ENCODE measurements around the gene PPP1R13L. TPM values are rescaled to one million over a fixed set of nuclear protein-coding genes. Genes with fewer than 3 reads are reported as not detected.

Gene PPP1R13L
- total and polyA plus RNA-seq, 4 donors: 0.51 to 7.7 (median 4.9) TPM

DNA sequence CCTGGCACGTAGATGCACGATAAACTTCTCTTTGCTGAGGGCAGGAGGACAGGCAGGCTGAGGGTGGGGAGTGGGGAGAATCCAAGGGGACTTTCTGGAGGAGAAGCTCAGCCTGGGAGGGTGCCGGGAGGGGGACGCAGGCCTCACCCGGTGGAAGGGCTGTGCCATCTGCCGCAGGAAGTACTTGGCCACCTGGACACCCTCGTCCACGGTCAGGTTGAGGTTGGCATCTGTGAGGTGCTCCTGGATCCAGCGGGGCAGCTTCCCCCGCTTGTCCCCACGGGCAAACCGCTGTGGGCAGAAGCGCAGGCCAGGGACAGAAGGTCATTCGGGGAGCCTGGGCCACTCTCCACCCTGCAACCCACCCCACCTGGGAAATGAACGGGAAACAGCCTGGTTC is 52.8 kb downstream of the PPP1R13L start (continued):
- TF ChIP-seq, protein P1, sequence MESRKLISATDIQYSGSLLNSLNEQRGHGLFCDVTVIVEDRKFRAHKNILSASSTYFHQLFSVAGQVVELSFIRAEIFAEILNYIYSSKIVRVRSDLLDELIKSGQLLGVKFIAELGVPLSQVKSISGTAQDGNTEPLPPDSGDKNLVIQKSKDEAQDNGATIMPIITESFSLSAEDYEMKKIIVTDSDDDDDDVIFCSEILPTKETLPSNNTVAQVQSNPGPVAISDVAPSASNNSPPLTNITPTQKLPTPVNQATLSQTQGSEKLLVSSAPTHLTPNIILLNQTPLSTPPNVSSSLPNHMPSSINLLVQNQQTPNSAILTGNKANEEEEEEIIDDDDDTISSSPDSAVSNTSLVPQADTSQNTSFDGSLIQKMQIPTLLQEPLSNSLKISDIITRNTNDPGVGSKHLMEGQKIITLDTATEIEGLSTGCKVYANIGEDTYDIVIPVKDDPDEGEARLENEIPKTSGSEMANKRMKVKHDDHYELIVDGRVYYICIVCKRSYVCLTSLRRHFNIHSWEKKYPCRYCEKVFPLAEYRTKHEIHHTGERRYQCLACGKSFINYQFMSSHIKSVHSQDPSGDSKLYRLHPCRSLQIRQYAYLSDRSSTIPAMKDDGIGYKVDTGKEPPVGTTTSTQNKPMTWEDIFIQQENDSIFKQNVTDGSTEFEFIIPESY (IDR thresholded peaks at IDR 0.05): no peak

DNA sequence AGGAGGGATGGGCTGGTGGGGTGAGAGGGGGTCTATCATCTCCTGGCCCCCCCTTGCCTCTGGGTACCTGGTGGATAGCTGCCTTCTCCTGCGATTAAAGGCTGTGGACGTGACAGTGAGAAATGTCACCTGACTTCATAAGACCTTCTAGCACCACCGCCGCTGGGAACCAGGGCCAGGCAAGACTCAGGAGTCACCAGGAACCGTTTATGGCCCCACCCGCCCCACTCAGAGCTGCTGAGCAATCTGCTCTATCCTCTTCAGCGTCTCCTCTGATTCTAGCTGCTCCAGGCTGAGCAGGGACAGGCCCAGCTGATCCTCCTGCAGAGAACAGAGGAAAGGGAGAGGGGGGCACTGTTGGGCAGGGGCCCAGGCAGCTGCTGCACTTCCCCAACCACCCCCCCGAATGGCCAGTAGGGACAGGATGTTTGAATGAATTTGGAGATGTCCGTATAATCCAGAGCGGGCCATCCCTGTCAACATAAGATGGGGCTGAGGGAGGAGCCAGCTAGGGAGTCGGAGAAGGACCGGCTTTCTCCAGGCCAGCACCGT is 53.4 kb downstream of the PPP1R13L start:
- Histone ChIP-seq H3K27me3 (ENCODE audit: control insufficient read depth in 4 of 4, insufficient read depth in 4 of 4, low read length in 3 of 4) (no peaks in the 10 kb centered on the region), H3K4me3 (ENCODE audit: low read depth in 1 of 3, low read length in 3 of 3) (no peak overlapping the region), H3K4me1 (ENCODE audit: control insufficient read depth in 4 of 4, insufficient read depth in 4 of 4, low read length in 3 of 4) (no peaks in the 10 kb centered on the region), H3K36me3 (ENCODE audit: control insufficient read depth in 4 of 4, insufficient read depth in 3 of 4, low read depth in 1 of 4, low read length in 3 of 4) (peaks cover 0 to 35% (median 5%) of the 10 kb centered on the region in 4 donors), H3K27ac (ENCODE audit: low read depth in 1 of 2, low read length in 2 of 2) (no peak overlapping the region), H3K9ac (ENCODE audit: low read depth in 1 of 2, low read length in 2 of 2) (no peak overlapping the region), H3K9me3 (ENCODE audit: control insufficient read depth in 4 of 4, low read length in 3 of 4) (no peaks in the 10 kb centered on the region)
- no peak for DNase-seq (ENCODE audit: low spot score)
- TF ChIP-seq, protein P2, sequence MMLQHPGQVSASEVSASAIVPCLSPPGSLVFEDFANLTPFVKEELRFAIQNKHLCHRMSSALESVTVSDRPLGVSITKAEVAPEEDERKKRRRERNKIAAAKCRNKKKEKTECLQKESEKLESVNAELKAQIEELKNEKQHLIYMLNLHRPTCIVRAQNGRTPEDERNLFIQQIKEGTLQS (IDR thresholded peaks at IDR 0.05): no peak
- TF ChIP-seq YY1 (IDR thresholded peaks at IDR 0.05): no peak
- WGBS: 87% methylated on average over 13 of the region's 13 CpGs

DNA sequence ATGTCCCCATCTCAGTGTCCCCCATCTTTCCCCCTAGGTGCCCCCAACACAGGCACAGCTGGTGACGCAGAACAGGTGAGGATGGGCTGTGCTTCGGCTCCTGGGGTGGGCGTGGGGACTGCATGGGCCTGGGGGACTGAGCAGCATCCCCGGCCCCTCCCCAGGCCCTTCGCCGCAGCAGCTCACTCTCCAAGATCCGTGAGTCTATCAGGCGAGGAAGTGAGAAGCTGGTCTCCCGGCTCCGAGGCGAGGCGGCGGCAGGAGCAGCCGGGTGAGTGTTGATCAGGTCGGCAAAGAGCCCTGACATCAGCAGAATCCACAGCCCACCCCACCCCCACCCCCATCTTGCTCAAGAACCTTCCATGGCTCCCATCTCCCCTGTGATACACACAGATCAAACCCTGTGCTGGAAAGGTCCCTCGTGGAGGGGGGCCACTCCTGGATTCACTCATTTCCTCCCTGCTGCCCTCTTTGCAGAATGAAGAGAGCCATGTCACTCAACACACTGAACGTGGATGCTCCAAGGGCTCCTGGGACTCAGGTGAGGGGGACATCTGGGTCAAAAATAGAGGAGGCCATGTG is 54.3 kb downstream of the PPP1R13L start:
- no peaks in the 10 kb centered on the region for H3K27me3 ChIP-seq (ENCODE audit: control insufficient read depth in 4 of 4, insufficient read depth in 4 of 4, low read length in 3 of 4)
- no peaks in the 10 kb centered on the region for H3K4me1 ChIP-seq (ENCODE audit: control insufficient read depth in 4 of 4, insufficient read depth in 4 of 4, low read length in 3 of 4)
- no peak overlapping the region for H3K27ac ChIP-seq (ENCODE audit: low read depth in 1 of 2, low read length in 2 of 2)
- DNase-seq (ENCODE audit: low spot score): no peak
- TF ChIP-seq, protein P1 (IDR thresholded peaks at IDR 0.05): no peak
- TF ChIP-seq GABPA (IDR thresholded peaks at IDR 0.05 in 1 of 2, conservative IDR thresholded peaks at IDR 0.05 in 1 of 2): no peak
- TF ChIP-seq HNF4G (IDR thresholded peaks at IDR 0.05): no peak
- TF ChIP-seq, protein P3, sequence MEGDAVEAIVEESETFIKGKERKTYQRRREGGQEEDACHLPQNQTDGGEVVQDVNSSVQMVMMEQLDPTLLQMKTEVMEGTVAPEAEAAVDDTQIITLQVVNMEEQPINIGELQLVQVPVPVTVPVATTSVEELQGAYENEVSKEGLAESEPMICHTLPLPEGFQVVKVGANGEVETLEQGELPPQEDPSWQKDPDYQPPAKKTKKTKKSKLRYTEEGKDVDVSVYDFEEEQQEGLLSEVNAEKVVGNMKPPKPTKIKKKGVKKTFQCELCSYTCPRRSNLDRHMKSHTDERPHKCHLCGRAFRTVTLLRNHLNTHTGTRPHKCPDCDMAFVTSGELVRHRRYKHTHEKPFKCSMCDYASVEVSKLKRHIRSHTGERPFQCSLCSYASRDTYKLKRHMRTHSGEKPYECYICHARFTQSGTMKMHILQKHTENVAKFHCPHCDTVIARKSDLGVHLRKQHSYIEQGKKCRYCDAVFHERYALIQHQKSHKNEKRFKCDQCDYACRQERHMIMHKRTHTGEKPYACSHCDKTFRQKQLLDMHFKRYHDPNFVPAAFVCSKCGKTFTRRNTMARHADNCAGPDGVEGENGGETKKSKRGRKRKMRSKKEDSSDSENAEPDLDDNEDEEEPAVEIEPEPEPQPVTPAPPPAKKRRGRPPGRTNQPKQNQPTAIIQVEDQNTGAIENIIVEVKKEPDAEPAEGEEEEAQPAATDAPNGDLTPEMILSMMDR (IDR thresholded peaks at IDR 0.05; ENCODE audit: low read depth, low read length, missing input control): no peak
- TF ChIP-seq, protein P4, sequence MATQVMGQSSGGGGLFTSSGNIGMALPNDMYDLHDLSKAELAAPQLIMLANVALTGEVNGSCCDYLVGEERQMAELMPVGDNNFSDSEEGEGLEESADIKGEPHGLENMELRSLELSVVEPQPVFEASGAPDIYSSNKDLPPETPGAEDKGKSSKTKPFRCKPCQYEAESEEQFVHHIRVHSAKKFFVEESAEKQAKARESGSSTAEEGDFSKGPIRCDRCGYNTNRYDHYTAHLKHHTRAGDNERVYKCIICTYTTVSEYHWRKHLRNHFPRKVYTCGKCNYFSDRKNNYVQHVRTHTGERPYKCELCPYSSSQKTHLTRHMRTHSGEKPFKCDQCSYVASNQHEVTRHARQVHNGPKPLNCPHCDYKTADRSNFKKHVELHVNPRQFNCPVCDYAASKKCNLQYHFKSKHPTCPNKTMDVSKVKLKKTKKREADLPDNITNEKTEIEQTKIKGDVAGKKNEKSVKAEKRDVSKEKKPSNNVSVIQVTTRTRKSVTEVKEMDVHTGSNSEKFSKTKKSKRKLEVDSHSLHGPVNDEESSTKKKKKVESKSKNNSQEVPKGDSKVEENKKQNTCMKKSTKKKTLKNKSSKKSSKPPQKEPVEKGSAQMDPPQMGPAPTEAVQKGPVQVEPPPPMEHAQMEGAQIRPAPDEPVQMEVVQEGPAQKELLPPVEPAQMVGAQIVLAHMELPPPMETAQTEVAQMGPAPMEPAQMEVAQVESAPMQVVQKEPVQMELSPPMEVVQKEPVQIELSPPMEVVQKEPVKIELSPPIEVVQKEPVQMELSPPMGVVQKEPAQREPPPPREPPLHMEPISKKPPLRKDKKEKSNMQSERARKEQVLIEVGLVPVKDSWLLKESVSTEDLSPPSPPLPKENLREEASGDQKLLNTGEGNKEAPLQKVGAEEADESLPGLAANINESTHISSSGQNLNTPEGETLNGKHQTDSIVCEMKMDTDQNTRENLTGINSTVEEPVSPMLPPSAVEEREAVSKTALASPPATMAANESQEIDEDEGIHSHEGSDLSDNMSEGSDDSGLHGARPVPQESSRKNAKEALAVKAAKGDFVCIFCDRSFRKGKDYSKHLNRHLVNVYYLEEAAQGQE (IDR thresholded peaks at IDR 0.05): no peak
- TF ChIP-seq JUND (IDR thresholded peaks at IDR 0.05): no peak
- no peak for TF ChIP-seq TAF1 (conservative IDR thresholded peaks at IDR 0.05)
- TF ChIP-seq SP1 (IDR thresholded peaks at IDR 0.05): no peak
- TF ChIP-seq RXRA (IDR thresholded peaks at IDR 0.05): no peak
- no peak overlapping the region for H3K9ac ChIP-seq (ENCODE audit: low read depth in 1 of 2, low read length in 2 of 2)
- peaks cover 0 to 35% (median 5%) of the 10 kb centered on the region in 4 donors for H3K36me3 ChIP-seq (ENCODE audit: control insufficient read depth in 4 of 4, insufficient read depth in 3 of 4, low read depth in 1 of 4, low read length in 3 of 4)
- WGBS: 93% methylated on average over 17 of the region's 17 CpGs
- H3K4me3 ChIP-seq (ENCODE audit: low read depth in 1 of 3, low read length in 3 of 3): no peak overlapping the region
- no peaks in the 10 kb centered on the region for H3K9me3 ChIP-seq (ENCODE audit: control insufficient read depth in 4 of 4, low read length in 3 of 4)
